Activated CD8-positive, alpha-beta T cell treated with anti-CD3 and anti-CD28 coated beads for 36 hours (primary cell): Measurements from ENCODE around the gene APOL2. TPM values are rescaled to one million over a fixed set of nuclear protein-coding genes. Genes with fewer than 3 reads are reported as not detected.

Experiments
- ATAC-seq: fragments of 200-7000 bp; cut with Tn5 transposase; one replicate; pipeline ENCODE4 v1.10.0; 2021; ENCODE audit warnings: mild to moderate bottlenecking, moderate library complexity
- CTCF ChIA-PET: fragments of 350-600 bp; sonication (Branson Sonifier 250); formaldehyde crosslinking; loops from one replicate; lab custom pipeline; 2021; ENCODE audit warnings: antibody characterized with exemption; lab: Charles Lee
- POLR2A ChIA-PET: fragments of 350-600 bp; sonication (Branson Sonifier 250); formaldehyde crosslinking; loops from one replicate; lab custom pipeline; 2021; ENCODE audit warnings: antibody characterized with exemption; lab: Charles Lee
- DNase-seq: peaks from one replicate; pipeline ENCODE4 v3.0.0-alpha.2; 2020
- H3K27ac Mint-ChIP-seq: one replicate; pipeline ENCODE4 v1.8.0; 2021; ENCODE audit warnings: mild to moderate bottlenecking, mixed read lengths
- H3K27me3 Mint-ChIP-seq: one replicate; pipeline ENCODE4 v1.8.0; 2021; ENCODE audit warnings: mixed read lengths
- H3K36me3 Mint-ChIP-seq: one replicate; pipeline ENCODE4 v1.8.0; 2021; ENCODE audit warnings: low read depth, mixed read lengths
- H3K4me1 Mint-ChIP-seq: one replicate; pipeline ENCODE4 v1.8.0; 2021; ENCODE audit warnings: low read depth, mixed read lengths
- H3K4me3 Mint-ChIP-seq: one replicate; pipeline ENCODE4 v1.8.0; 2021; ENCODE audit warnings: mild to moderate bottlenecking, moderate library complexity, mixed read lengths
- H3K9me3 Mint-ChIP-seq: one replicate; pipeline ENCODE4 v1.8.0; 2021; ENCODE audit warnings: mixed read lengths
- CTCF ChIP-seq: fragments of 200-600 bp; IDR thresholded peaks from one replicate; pipeline ENCODE4 v1.8.0; 2022; ENCODE audit warnings: antibody characterized with exemption, mild to moderate bottlenecking
- intact Hi-C: fragments of 100-400 bp; cut with micrococcal nuclease; formaldehyde crosslinking; loops from one replicate; pipeline ENCODE4 v1.10.0; 2022
- total RNA-seq, 2 experiments: library from RNA; stranded (reverse); gene quantifications; one replicate each; pipeline ENCODE4 v1.2.3, GENCODE V29; 2021

APOL2 gene
- total RNA-seq, 2 experiments from 2014 or later = 45.4 to 49.7 TPM

- CTCF ChIA-PET = interaction anchor here (1.1 to 3.7 kb wide), 10 partner anchors 12 to 90 kb away, joined by 3 to 20 read pairs (median 6); partner anchors contain the start of gene APOL2
- intact Hi-C loops = no loop called here
Measured at GRCh38 chr22:36196254-36197064, 42.9 kb downstream of the APOL2 start.

GRCh38 chr22:36194971-36195370 lies 44.4 kb downstream of the APOL2 start:
- ATAC-seq = peak; percentile 65
- ChIA-PET POLR2A (no interaction called here), CTCF (interaction anchor here (0.7 to 3.7 kb wide), 16 partner anchors 9 to 292 kb away, joined by 3 to 20 read pairs (median 4); partner anchors contain the start of gene APOL2)
- Mint-ChIP-seq H3K36me3 (no peaks in the 10 kb centered on the region), H3K4me3 (no peak overlapping the region), H3K27ac (no peak overlapping the region), H3K27me3 (no peaks in the 10 kb centered on the region), H3K9me3 (no peaks in the 10 kb centered on the region), H3K4me1 (peaks cover 27% of the 10 kb centered on the region)
- DNase-seq = peak; percentile 70
- intact Hi-C loops = no loop called here
- TF ChIP-seq CTCF = peak; percentile 76

More at GRCh38 chr22:36196254-36197064, 42.9 kb downstream of the APOL2 start:
- Mint-ChIP-seq H3K4me1 (peaks cover 27% of the 10 kb centered on the region), H3K27me3 (no peaks in the 10 kb centered on the region), H3K9me3 (no peaks in the 10 kb centered on the region), H3K4me3 (no peak overlapping the region), H3K27ac (no peak overlapping the region), H3K36me3 (no peaks in the 10 kb centered on the region)
- DNase-seq = no peak
- no peak for ATAC-seq
- no peak for TF ChIP-seq CTCF
- POLR2A ChIA-PET = no interaction called here

GRCh38 chr22:36194385-36194784 lies 44.9 kb downstream of the APOL2 start:
- ChIA-PET POLR2A (no interaction called here), CTCF (interaction anchor here (0.7 to 3.7 kb wide), 12 partner anchors 8 to 292 kb away, joined by 3 to 20 read pairs (median 4); partner anchors contain the start of gene APOL2)
- H3K27ac Mint-ChIP-seq = no peak overlapping the region
- no peaks in the 10 kb centered on the region for H3K36me3 Mint-ChIP-seq
- no peak overlapping the region for H3K4me3 Mint-ChIP-seq
- no peak for ATAC-seq
- intact Hi-C loops = no loop called here
- H3K9me3 Mint-ChIP-seq = no peaks in the 10 kb centered on the region
- no peaks in the 10 kb centered on the region for H3K27me3 Mint-ChIP-seq
- no peak for DNase-seq
- no peak for TF ChIP-seq CTCF
- peaks cover 27% of the 10 kb centered on the region for H3K4me1 Mint-ChIP-seq

- no peaks in the 10 kb centered on the region for H3K27me3 Mint-ChIP-seq
- H3K4me3 Mint-ChIP-seq = no peak overlapping the region
- intact Hi-C loops = no loop called here
- no peaks in the 10 kb centered on the region for H3K36me3 Mint-ChIP-seq
- CTCF ChIA-PET = interaction anchor here (0.7 to 3.0 kb wide), 4 partner anchors 11 to 293 kb away, joined by 3 to 18 read pairs (median 3); partner anchors contain the start of gene APOL2
- ATAC-seq (no peak), DNase-seq (no peak)
- POLR2A ChIA-PET = no interaction called here
- H3K27ac Mint-ChIP-seq = no peak overlapping the region
- no peaks in the 10 kb centered on the region for H3K9me3 Mint-ChIP-seq
- H3K4me1 Mint-ChIP-seq = peaks cover 26% of the 10 kb centered on the region
- TF ChIP-seq CTCF = no peak
Measured at GRCh38 chr22:36193577-36193976, 45.8 kb downstream of the APOL2 start.

- ATAC-seq (no peak), DNase-seq (no peak)
- CTCF ChIA-PET = interaction anchor here (0.7 to 2.0 kb wide), 4 partner anchors 11 to 293 kb away, joined by 3 to 9 read pairs (median 3); no protein-coding TSS in a partner anchor
- Mint-ChIP-seq H3K4me1 (peaks cover 22% of the 10 kb centered on the region), H3K9me3 (no peaks in the 10 kb centered on the region), H3K27ac (no peak overlapping the region), H3K4me3 (no peak overlapping the region), H3K27me3 (no peaks in the 10 kb centered on the region), H3K36me3 (no peaks in the 10 kb centered on the region)
- TF ChIP-seq CTCF = no peak
- intact Hi-C loops = no loop called here
- POLR2A ChIA-PET = no interaction called here
Measured at GRCh38 chr22:36193171-36193570, 46.2 kb downstream of the APOL2 start.
